Fibroblast of lung (primary cell): ENCODE results near the gene CCDC18.

Experiments used
- EZH2 ChIP-seq: IDR thresholded peaks from 2 replicates; pipeline ENCODE4 v1.5.1; 2012; ENCODE audit warnings: low read length, control low read depth, mild to moderate bottlenecking; ENCODE audit errors: missing control alignments
- TF ChIP-seq, protein P1 (sequence below), 2 donors: IDR thresholded peaks in 1 of 2; conservative IDR thresholded peaks in 1 of 2; 1 replicate in 1 of 2; 2 replicates in 1 of 2; pipeline ENCODE4 v1.5.1; 2011 to 2012; ENCODE audit warnings: low read length in 2 of 2, control low read depth in 1 of 2, inconsistent platforms in 1 of 2, low read depth in 1 of 2, mild to moderate bottlenecking in 1 of 2

DNA sequence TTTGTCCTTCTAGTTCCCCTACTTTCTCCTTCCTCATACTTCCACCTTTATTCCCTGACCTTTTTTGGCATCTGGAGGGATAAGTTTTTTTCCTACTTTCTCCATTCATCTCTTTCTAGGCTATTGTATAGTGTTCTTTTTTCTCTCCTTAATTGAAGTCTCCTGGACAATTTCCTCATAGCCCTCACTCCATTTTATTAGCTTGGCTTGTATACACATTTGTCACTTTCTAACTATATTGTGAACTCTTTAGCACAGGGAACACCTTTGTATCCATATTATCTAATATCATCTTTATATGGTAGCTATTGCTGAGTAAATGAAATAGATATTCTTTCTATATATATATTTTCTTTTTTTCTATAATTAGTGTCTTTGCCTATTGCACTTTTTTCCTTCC lies 47.9 kb upstream of the CCDC18 start:
- TF ChIP-seq, protein P1, sequence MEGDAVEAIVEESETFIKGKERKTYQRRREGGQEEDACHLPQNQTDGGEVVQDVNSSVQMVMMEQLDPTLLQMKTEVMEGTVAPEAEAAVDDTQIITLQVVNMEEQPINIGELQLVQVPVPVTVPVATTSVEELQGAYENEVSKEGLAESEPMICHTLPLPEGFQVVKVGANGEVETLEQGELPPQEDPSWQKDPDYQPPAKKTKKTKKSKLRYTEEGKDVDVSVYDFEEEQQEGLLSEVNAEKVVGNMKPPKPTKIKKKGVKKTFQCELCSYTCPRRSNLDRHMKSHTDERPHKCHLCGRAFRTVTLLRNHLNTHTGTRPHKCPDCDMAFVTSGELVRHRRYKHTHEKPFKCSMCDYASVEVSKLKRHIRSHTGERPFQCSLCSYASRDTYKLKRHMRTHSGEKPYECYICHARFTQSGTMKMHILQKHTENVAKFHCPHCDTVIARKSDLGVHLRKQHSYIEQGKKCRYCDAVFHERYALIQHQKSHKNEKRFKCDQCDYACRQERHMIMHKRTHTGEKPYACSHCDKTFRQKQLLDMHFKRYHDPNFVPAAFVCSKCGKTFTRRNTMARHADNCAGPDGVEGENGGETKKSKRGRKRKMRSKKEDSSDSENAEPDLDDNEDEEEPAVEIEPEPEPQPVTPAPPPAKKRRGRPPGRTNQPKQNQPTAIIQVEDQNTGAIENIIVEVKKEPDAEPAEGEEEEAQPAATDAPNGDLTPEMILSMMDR (conservative IDR thresholded peaks at IDR 0.05 in 1 of 2, IDR thresholded peaks at IDR 0.05 in 1 of 2; ENCODE audit: low read depth in 1 of 2, low read length in 2 of 2) = no peak
- no peak for TF ChIP-seq EZH2
